SJSA1 (cell line): ENCODE results near the gene KDM2B. TPM values are rescaled to one million over a fixed set of nuclear protein-coding genes. Genes with fewer than 3 reads are reported as not detected.

Experiments used
- DNase-seq, 2 experiments: peaks; one replicate each; pipeline ENCODE4 v3.0.0-alpha.2; 2015 to 2020; ENCODE audit warnings: low spot score in 2 of 2, low read depth in 1 of 2
- H3K27ac ChIP-seq: fragments of 250-450 bp; sonication (Bioruptor Pico); 2 replicates; pipeline ENCODE4 v1.5.1; 2020; ENCODE audit warnings: mild to moderate bottlenecking, moderate library complexity
- H3K27me3 ChIP-seq: fragments of 250-450 bp; sonication (Bioruptor Pico); replicated peaks from 2 replicates; pipeline ENCODE4 v1.5.1; 2020; ENCODE audit warnings: mild to moderate bottlenecking, moderate library complexity
- H3K36me3 ChIP-seq: fragments of 250-450 bp; sonication (Bioruptor Pico); 2 replicates; pipeline ENCODE4 v1.5.1; 2020; ENCODE audit warnings: mild to moderate bottlenecking
- H3K4me1 ChIP-seq: fragments of 250-450 bp; sonication (Bioruptor Pico); replicated peaks from 2 replicates; pipeline ENCODE4 v1.6.1; 2021; ENCODE audit warnings: mild to moderate bottlenecking
- H3K4me3 ChIP-seq: fragments of 250-450 bp; sonication (Bioruptor Pico); 2 replicates; pipeline ENCODE4 v1.5.1; 2020; ENCODE audit warnings: mild to moderate bottlenecking
- H3K9me3 ChIP-seq: fragments of 250-450 bp; sonication (Bioruptor Pico); replicated peaks from 2 replicates; pipeline ENCODE4 v1.5.1; 2020; ENCODE audit warnings: mild to moderate bottlenecking
- total RNA-seq: library from RNA; depleted of rRNA; stranded (reverse); fragments of >200 nt; shearing (Covaris generic); gene quantifications from 2 replicates; pipeline ENCODE4 v1.2.3, GENCODE V29; 2014

Gene KDM2B
- total RNA-seq, 1 experiment from 2014 or later = 22.0 TPM

- no peak overlapping the region for H3K4me3 ChIP-seq
- no peaks in the 10 kb centered on the region for H3K9me3 ChIP-seq
- no peak overlapping the region for H3K27ac ChIP-seq
- DNase-seq = no peak
- peaks cover 11% of the 10 kb centered on the region for H3K36me3 ChIP-seq
- H3K27me3 ChIP-seq = no peaks in the 10 kb centered on the region
- H3K4me1 ChIP-seq = no peaks in the 10 kb centered on the region
Observed at GRCh38 chr12:121452985-121453360, 127.8 kb downstream of the KDM2B start.

GRCh38 chr12:121452340-121452984 lies 128.4 kb downstream of the KDM2B start:
- Histone ChIP-seq H3K36me3 (peaks cover 11% of the 10 kb centered on the region), H3K9me3 (no peaks in the 10 kb centered on the region), H3K4me3 (no peak overlapping the region), H3K4me1 (no peaks in the 10 kb centered on the region), H3K27ac (no peak overlapping the region), H3K27me3 (no peaks in the 10 kb centered on the region)
- DNase-seq = no peak

- no peak for DNase-seq
- H3K9me3 ChIP-seq = no peaks in the 10 kb centered on the region
- no peak overlapping the region for H3K4me3 ChIP-seq
- H3K27me3 ChIP-seq = no peaks in the 10 kb centered on the region
- H3K4me1 ChIP-seq = no peaks in the 10 kb centered on the region
- H3K36me3 ChIP-seq = peaks cover 11% of the 10 kb centered on the region
- no peak overlapping the region for H3K27ac ChIP-seq
Observed at GRCh38 chr12:121451961-121452339, 128.9 kb downstream of the KDM2B start.

GRCh38 chr12:121448771-121449315 lies 132.0 kb downstream of the KDM2B start:
- no peak overlapping the region for H3K27ac ChIP-seq
- H3K36me3 ChIP-seq = peaks cover 20% of the 10 kb centered on the region
- H3K9me3 ChIP-seq = no peaks in the 10 kb centered on the region
- no peak for DNase-seq
- no peak overlapping the region for H3K4me3 ChIP-seq
- no peaks in the 10 kb centered on the region for H3K4me1 ChIP-seq
- no peaks in the 10 kb centered on the region for H3K27me3 ChIP-seq

- no peaks in the 10 kb centered on the region for H3K9me3 ChIP-seq
- H3K27me3 ChIP-seq = no peaks in the 10 kb centered on the region
- H3K27ac ChIP-seq = no peak overlapping the region
- no peak overlapping the region for H3K4me3 ChIP-seq
- peaks cover 31% of the 10 kb centered on the region for H3K36me3 ChIP-seq
- H3K4me1 ChIP-seq = no peaks in the 10 kb centered on the region
- no peak for DNase-seq
Observed at GRCh38 chr12:121446750-121447149, 134.1 kb downstream of the KDM2B start.

- no peak for DNase-seq
- Histone ChIP-seq H3K27me3 (no peaks in the 10 kb centered on the region), H3K4me1 (no peaks in the 10 kb centered on the region), H3K36me3 (peaks cover 50% of the 10 kb centered on the region), H3K4me3 (no peak overlapping the region), H3K9me3 (no peaks in the 10 kb centered on the region), H3K27ac (no peak overlapping the region)
Observed at GRCh38 chr12:121444842-121445202, 136.0 kb downstream of the KDM2B start.

GRCh38 chr12:121443911-121444841 lies 136.6 kb downstream of the KDM2B start:
- Histone ChIP-seq H3K4me1 (no peaks in the 10 kb centered on the region), H3K36me3 (peaks cover 56% of the 10 kb centered on the region), H3K27ac (no peak overlapping the region), H3K27me3 (no peaks in the 10 kb centered on the region), H3K4me3 (no peak overlapping the region), H3K9me3 (no peaks in the 10 kb centered on the region)
- DNase-seq = no peak

GRCh38 chr12:121443193-121443870 lies 137.5 kb downstream of the KDM2B start:
- no peaks in the 10 kb centered on the region for H3K9me3 ChIP-seq
- H3K4me1 ChIP-seq = no peaks in the 10 kb centered on the region
- no peaks in the 10 kb centered on the region for H3K27me3 ChIP-seq
- H3K36me3 ChIP-seq = peaks cover 58% of the 10 kb centered on the region
- peak; percentile 40 to 84 for DNase-seq
- no peak overlapping the region for H3K4me3 ChIP-seq
- no peak overlapping the region for H3K27ac ChIP-seq

GRCh38 chr12:121442028-121442948 lies 138.5 kb downstream of the KDM2B start:
- DNase-seq = no peak
- Histone ChIP-seq H3K27me3 (no peaks in the 10 kb centered on the region), H3K36me3 (peaks cover 66% of the 10 kb centered on the region), H3K27ac (no peak overlapping the region), H3K4me1 (no peaks in the 10 kb centered on the region), H3K9me3 (no peaks in the 10 kb centered on the region), H3K4me3 (no peak overlapping the region)

GRCh38 chr12:121441555-121441954 lies 139.3 kb downstream of the KDM2B start:
- H3K4me1 ChIP-seq = no peaks in the 10 kb centered on the region
- 0 out of 2 replicates have a peak, but pooled peaks cover 2% of the 10 kb centered on the region for H3K9me3 ChIP-seq
- H3K36me3 ChIP-seq = peaks cover 73% of the 10 kb centered on the region
- no peak for DNase-seq
- no peak overlapping the region for H3K27ac ChIP-seq
- H3K4me3 ChIP-seq = no peak overlapping the region
- H3K27me3 ChIP-seq = no peaks in the 10 kb centered on the region

GRCh38 chr12:121440768-121441167 lies 140.1 kb downstream of the KDM2B start:
- no peak for DNase-seq
- H3K27ac ChIP-seq = no peak overlapping the region
- no peaks in the 10 kb centered on the region for H3K4me1 ChIP-seq
- 0 out of 2 replicates have a peak, but pooled peaks cover 2% of the 10 kb centered on the region for H3K9me3 ChIP-seq
- no peak overlapping the region for H3K4me3 ChIP-seq
- H3K36me3 ChIP-seq = peaks cover 79% of the 10 kb centered on the region
- no peaks in the 10 kb centered on the region for H3K27me3 ChIP-seq

- Histone ChIP-seq H3K4me1 (no peaks in the 10 kb centered on the region), H3K4me3 (no peak overlapping the region), H3K27me3 (no peaks in the 10 kb centered on the region), H3K9me3 (0 out of 2 replicates have a peak, but pooled peaks cover 2% of the 10 kb centered on the region), H3K36me3 (peaks cover 81% of the 10 kb centered on the region), H3K27ac (no peak overlapping the region)
- no peak for DNase-seq
Observed at GRCh38 chr12:121439715-121440114, 141.1 kb downstream of the KDM2B start.

GRCh38 chr12:121438905-121439304 lies 141.9 kb downstream of the KDM2B start:
- Histone ChIP-seq H3K4me1 (no peaks in the 10 kb centered on the region), H3K27me3 (no peaks in the 10 kb centered on the region), H3K4me3 (no peak overlapping the region), H3K36me3 (peaks cover 78% of the 10 kb centered on the region), H3K27ac (no peak overlapping the region), H3K9me3 (0 out of 2 replicates have a peak, but pooled peaks cover 2% of the 10 kb centered on the region)
- DNase-seq = no peak
